Measurements from ENCODE around the gene CDH5.

DNA sequence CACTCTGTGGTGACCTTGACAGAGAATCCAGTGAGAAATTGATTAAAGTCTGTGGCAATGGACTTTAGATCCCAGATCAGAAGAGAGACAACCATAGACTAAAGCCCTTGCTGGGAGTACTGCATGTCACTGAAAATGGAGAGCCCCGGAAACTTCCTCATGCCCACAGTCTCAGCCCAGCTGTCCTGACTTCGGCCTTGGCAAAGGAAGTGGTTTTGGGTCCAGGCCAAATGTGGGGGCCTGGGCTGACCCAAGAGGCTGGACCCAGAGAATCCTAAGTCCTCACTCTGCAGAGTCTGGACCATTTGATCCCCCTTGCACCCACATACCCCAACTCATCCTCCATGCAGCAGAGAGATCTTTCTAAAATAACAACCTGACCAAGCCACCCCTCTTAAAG is 55.9 kb downstream of the CDH5 start:
- TF ChIP-seq SP2 (IDR thresholded peaks at IDR 0.05; ENCODE audit: low read length), result no peak
- TF ChIP-seq, protein P1, sequence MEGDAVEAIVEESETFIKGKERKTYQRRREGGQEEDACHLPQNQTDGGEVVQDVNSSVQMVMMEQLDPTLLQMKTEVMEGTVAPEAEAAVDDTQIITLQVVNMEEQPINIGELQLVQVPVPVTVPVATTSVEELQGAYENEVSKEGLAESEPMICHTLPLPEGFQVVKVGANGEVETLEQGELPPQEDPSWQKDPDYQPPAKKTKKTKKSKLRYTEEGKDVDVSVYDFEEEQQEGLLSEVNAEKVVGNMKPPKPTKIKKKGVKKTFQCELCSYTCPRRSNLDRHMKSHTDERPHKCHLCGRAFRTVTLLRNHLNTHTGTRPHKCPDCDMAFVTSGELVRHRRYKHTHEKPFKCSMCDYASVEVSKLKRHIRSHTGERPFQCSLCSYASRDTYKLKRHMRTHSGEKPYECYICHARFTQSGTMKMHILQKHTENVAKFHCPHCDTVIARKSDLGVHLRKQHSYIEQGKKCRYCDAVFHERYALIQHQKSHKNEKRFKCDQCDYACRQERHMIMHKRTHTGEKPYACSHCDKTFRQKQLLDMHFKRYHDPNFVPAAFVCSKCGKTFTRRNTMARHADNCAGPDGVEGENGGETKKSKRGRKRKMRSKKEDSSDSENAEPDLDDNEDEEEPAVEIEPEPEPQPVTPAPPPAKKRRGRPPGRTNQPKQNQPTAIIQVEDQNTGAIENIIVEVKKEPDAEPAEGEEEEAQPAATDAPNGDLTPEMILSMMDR (IDR thresholded peaks at IDR 0.05; ENCODE audit: control extremely low read depth in 1 of 3, insufficient read depth in 1 of 3, low read depth in 1 of 3, low read length in 3 of 3), result no peak
- TF ChIP-seq EP300 (IDR thresholded peaks at IDR 0.05; ENCODE audit: borderline replicate concordance in 1 of 2, low read depth in 2 of 2, low read length in 2 of 2), result no peak
- TF ChIP-seq, protein P2, sequence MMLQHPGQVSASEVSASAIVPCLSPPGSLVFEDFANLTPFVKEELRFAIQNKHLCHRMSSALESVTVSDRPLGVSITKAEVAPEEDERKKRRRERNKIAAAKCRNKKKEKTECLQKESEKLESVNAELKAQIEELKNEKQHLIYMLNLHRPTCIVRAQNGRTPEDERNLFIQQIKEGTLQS (IDR thresholded peaks at IDR 0.05; ENCODE audit: insufficient read depth, low read depth, low read length), result no peak
- no peak for TF ChIP-seq RAD21 (IDR thresholded peaks at IDR 0.05 in 1 of 2, conservative IDR thresholded peaks at IDR 0.05 in 1 of 2; ENCODE audit: low read depth in 2 of 2, low read length in 2 of 2)
- no peak for TF ChIP-seq RFX5 (IDR thresholded peaks at IDR 0.05; ENCODE audit: borderline replicate concordance, low read depth, low read length)
- no peak for TF ChIP-seq TCF12 (IDR thresholded peaks at IDR 0.05; ENCODE audit: low read depth, low read length)
